Upper lobe of right lung (tissue), 1 donor: Measurements from ENCODE around the gene HERC3. TPM values are rescaled to one million over a fixed set of nuclear protein-coding genes. Genes with fewer than 3 reads are reported as not detected.

Source experiments
- ATAC-seq: fragments of 200-7000 bp; cut with Tn5 transposase; one replicate; pipeline ENCODE4 v1.9.1; 2020; ENCODE audit warnings: mild to moderate bottlenecking, moderate library complexity
- DNase-seq: peaks from one replicate; pipeline ENCODE4 v3.0.0-alpha.2; 2020
- H3K27ac ChIP-seq: fragments of 200-600 bp; one replicate; pipeline ENCODE4 v1.8.0; 2022
- H3K27me3 ChIP-seq: fragments of 200-600 bp; one replicate; pipeline ENCODE4 v1.8.0; 2022; ENCODE audit warnings: mild to moderate bottlenecking
- H3K36me3 ChIP-seq: fragments of 200-600 bp; one replicate; pipeline ENCODE4 v1.8.0; 2022
- H3K4me1 ChIP-seq: fragments of 200-600 bp; one replicate; pipeline ENCODE4 v1.8.0; 2022
- H3K4me3 ChIP-seq: fragments of 200-600 bp; one replicate; pipeline ENCODE4 v1.8.0; 2022; ENCODE audit warnings: mild to moderate bottlenecking
- H3K9me3 ChIP-seq: fragments of 200-600 bp; one replicate; pipeline ENCODE4 v1.8.0; 2022
- CTCF ChIP-seq: fragments of 200-600 bp; IDR thresholded peaks from one replicate; pipeline ENCODE4 v1.8.0; 2022; ENCODE audit warnings: antibody characterized with exemption
- intact Hi-C: fragments of 100-400 bp; cut with DNase I; formaldehyde crosslinking; loops from one replicate; pipeline ENCODE4 v1.11.0; 2022
- total RNA-seq: library from RNA; stranded (reverse); fragmentation: NEBNext Ultra II Directional; extraction: Animal tissue kit (Norgen Biotek cat#: 25700); gene quantifications from one replicate; pipeline ENCODE4 v1.2.1, GENCODE V29; 2021
- donor health status: DM: no; HTN: yes; CAD: no; lungs with severe emphysema.

HERC3 gene
- total RNA-seq, 1 donor from 2014 or later = 50.0 TPM

- TF ChIP-seq CTCF = no peak
- intact Hi-C loops = no loop called here
- Histone ChIP-seq H3K9me3 (peaks cover 2% of the 10 kb centered on the region), H3K36me3 (no peaks in the 10 kb centered on the region), H3K4me1 (peaks cover 2% of the 10 kb centered on the region), H3K27me3 (no peaks in the 10 kb centered on the region), H3K4me3 (no peak overlapping the region), H3K27ac (no peak overlapping the region)
- DNase-seq = no peak
- no peak for ATAC-seq
Measured at GRCh38 chr4:88618782-88619485, 26.7 kb downstream of the HERC3 start.

- TF ChIP-seq CTCF = no peak
- Histone ChIP-seq H3K27me3 (no peaks in the 10 kb centered on the region), H3K4me1 (no peaks in the 10 kb centered on the region), H3K4me3 (no peak overlapping the region), H3K27ac (no peak overlapping the region), H3K36me3 (no peaks in the 10 kb centered on the region), H3K9me3 (peaks cover 5% of the 10 kb centered on the region)
- intact Hi-C loops = no loop called here
- DNase-seq (no peak), ATAC-seq (no peak)
Measured at GRCh38 chr4:88619971-88620370, 27.7 kb downstream of the HERC3 start.

GRCh38 chr4:88621763-88622327 lies 29.6 kb downstream of the HERC3 start:
- no peaks in the 10 kb centered on the region for H3K4me1 ChIP-seq
- no peak for TF ChIP-seq CTCF
- intact Hi-C loops = no loop called here
- no peak overlapping the region for H3K4me3 ChIP-seq
- no peaks in the 10 kb centered on the region for H3K27me3 ChIP-seq
- ATAC-seq (no peak), DNase-seq (no peak)
- peaks cover 5% of the 10 kb centered on the region for H3K9me3 ChIP-seq
- no peaks in the 10 kb centered on the region for H3K36me3 ChIP-seq
- no peak overlapping the region for H3K27ac ChIP-seq

DNA sequence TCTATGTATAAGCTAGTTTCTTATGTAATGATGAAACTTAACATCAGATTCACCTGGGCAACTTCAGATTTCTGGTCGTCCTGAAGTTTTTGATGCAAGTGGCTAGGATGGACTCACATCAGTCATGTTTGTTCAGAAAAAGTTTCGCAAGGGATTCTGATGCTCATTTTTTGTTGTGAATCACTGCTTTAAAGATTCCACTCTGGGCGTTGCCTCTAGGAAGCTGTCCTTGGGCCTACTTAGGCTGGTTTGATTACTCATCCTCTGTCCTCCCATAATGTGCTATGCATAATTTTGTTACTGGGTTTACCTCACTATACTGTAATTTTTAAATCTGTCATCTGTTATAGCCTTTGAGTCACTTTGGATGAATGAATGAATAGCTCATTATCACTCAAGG lies 30.8 kb downstream of the HERC3 start:
- H3K4me3 ChIP-seq = no peak overlapping the region
- no peak overlapping the region for H3K27ac ChIP-seq
- intact Hi-C loops = no loop called here
- H3K36me3 ChIP-seq = no peaks in the 10 kb centered on the region
- no peaks in the 10 kb centered on the region for H3K4me1 ChIP-seq
- peak; percentile 36 for ATAC-seq
- DNase-seq = no peak
- H3K27me3 ChIP-seq = no peaks in the 10 kb centered on the region
- peaks cover 5% of the 10 kb centered on the region for H3K9me3 ChIP-seq
- TF ChIP-seq CTCF = no peak

- DNase-seq (no peak), ATAC-seq (no peak)
- TF ChIP-seq CTCF = no peak
- no peak overlapping the region for H3K4me3 ChIP-seq
- peaks cover 5% of the 10 kb centered on the region for H3K9me3 ChIP-seq
- no peaks in the 10 kb centered on the region for H3K36me3 ChIP-seq
- H3K4me1 ChIP-seq = peaks cover 6% of the 10 kb centered on the region
- H3K27me3 ChIP-seq = no peaks in the 10 kb centered on the region
- intact Hi-C loops = no loop called here
- no peak overlapping the region for H3K27ac ChIP-seq
Measured at GRCh38 chr4:88628746-88629145, 36.5 kb downstream of the HERC3 start.
